ENCODE results near the gene VPS9D1. TPM values are rescaled to one million over a fixed set of nuclear protein-coding genes. Genes with fewer than 3 reads are reported as not detected.

Gene VPS9D1
- total and polyA plus RNA-seq, 10 of the 15 experiments (the other 5 are each of a cell fraction or from before 2014, with no cell fraction given) = 0.65 to 4.2 (median 1.1) TPM

DNA sequence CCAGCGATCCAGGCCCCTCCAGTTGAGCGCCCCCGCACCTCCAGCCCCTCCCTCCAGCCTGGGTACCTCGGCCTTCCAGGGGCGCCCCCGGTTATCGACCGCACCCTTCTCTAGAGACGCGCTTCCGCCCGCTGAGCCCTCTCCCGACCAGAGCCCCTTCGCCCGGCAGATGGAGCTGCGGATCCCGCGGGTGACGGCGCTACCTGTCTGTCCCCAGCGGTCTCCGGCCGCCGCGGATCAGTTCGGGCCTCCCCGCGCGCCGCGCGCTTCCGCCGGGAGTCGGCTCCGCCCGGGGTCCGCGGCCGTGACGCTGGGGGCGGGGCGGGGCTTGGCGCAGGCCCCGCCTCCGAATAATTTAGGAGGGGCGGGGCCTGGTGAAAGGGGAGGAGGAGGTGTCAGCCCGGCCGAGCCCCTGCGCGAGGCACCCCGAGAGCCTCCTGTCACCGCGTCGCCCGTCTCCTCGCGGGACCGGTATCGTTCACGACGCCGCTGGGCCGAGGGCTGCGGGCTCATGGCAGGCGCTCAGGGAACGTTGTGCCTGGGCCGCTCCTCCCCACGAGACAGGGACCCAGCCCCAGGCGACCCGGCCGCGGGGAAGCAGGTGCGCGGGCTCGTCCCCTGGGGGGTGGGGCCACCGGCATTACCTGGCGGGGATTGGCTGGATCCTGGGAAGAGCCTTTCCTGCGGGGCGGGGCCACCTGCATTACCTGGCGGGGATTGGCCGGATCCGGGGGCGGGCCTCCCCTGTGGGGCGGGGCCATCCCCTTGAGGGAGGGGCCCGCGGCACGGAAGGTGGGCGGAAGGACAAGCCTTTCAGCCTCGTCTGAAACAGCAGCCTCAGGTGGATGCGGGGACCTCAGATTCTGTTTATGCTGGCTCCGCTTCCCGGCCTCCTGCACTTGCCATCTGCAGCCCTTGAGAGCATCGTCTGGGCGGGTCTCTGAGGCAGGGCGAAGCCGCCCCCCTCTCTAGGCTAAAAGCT is 19.0 kb downstream of the VPS9D1 start, which contains the start of gene SPATA2L (continued):
- TF ChIP-seq, protein P1, sequence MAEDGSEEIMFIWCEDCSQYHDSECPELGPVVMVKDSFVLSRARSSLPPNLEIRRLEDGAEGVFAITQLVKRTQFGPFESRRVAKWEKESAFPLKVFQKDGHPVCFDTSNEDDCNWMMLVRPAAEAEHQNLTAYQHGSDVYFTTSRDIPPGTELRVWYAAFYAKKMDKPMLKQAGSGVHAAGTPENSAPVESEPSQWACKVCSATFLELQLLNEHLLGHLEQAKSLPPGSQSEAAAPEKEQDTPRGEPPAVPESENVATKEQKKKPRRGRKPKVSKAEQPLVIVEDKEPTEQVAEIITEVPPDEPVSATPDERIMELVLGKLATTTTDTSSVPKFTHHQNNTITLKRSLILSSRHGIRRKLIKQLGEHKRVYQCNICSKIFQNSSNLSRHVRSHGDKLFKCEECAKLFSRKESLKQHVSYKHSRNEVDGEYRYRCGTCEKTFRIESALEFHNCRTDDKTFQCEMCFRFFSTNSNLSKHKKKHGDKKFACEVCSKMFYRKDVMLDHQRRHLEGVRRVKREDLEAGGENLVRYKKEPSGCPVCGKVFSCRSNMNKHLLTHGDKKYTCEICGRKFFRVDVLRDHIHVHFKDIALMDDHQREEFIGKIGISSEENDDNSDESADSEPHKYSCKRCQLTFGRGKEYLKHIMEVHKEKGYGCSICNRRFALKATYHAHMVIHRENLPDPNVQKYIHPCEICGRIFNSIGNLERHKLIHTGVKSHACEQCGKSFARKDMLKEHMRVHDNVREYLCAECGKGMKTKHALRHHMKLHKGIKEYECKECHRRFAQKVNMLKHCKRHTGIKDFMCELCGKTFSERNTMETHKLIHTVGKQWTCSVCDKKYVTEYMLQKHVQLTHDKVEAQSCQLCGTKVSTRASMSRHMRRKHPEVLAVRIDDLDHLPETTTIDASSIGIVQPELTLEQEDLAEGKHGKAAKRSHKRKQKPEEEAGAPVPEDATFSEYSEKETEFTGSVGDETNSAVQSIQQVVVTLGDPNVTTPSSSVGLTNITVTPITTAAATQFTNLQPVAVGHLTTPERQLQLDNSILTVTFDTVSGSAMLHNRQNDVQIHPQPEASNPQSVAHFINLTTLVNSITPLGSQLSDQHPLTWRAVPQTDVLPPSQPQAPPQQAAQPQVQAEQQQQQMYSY (CRISPR knock-in tag; IDR thresholded peaks at IDR 0.05) = no peak
- TF ChIP-seq, protein P2, sequence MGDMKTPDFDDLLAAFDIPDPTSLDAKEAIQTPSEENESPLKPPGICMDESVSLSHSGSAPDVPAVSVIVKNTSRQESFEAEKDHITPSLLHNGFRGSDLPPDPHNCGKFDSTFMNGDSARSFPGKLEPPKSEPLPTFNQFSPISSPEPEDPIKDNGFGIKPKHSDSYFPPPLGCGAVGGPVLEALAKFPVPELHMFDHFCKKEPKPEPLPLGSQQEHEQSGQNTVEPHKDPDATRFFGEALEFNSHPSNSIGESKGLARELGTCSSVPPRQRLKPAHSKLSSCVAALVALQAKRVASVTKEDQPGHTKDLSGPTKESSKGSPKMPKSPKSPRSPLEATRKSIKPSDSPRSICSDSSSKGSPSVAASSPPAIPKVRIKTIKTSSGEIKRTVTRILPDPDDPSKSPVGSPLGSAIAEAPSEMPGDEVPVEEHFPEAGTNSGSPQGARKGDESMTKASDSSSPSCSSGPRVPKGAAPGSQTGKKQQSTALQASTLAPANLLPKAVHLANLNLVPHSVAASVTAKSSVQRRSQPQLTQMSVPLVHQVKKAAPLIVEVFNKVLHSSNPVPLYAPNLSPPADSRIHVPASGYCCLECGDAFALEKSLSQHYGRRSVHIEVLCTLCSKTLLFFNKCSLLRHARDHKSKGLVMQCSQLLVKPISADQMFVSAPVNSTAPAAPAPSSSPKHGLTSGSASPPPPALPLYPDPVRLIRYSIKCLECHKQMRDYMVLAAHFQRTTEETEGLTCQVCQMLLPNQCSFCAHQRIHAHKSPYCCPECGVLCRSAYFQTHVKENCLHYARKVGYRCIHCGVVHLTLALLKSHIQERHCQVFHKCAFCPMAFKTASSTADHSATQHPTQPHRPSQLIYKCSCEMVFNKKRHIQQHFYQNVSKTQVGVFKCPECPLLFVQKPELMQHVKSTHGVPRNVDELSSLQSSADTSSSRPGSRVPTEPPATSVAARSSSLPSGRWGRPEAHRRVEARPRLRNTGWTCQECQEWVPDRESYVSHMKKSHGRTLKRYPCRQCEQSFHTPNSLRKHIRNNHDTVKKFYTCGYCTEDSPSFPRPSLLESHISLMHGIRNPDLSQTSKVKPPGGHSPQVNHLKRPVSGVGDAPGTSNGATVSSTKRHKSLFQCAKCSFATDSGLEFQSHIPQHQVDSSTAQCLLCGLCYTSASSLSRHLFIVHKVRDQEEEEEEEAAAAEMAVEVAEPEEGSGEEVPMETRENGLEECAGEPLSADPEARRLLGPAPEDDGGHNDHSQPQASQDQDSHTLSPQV (IDR thresholded peaks at IDR 0.05) = no peak
- TF ChIP-seq JUNB (IDR thresholded peaks at IDR 0.05) (no peak), NFYB (IDR thresholded peaks at IDR 0.05; ENCODE audit: insufficient read depth, low read depth, low read length) (peak; percentile 20; the same call in 1 of the 2 replicates)

All from GM12878 (cell line).